OCI-LY7 (cell line): ENCODE data around the gene CCDC124. TPM values are rescaled to one million over a fixed set of nuclear protein-coding genes. Genes with fewer than 3 reads are reported as not detected.
"Not testable (repeated sequence)": the region's sequence is repeated elsewhere in the genome, so short reads cannot be mapped to it uniquely, and the experiment has no call there.

Experiments used
- BruUV-seq: library from RNA; stranded (reverse); fragments of 400-500 nt; replicated peaks from 2 replicates; lab custom pipeline; 2021; lab: Mats Ljungman, UMichigan
- CTCF ChIA-PET: fragments of 300-600 bp; sonication (Branson Sonifier 250); formaldehyde crosslinking; loops from one replicate; lab custom pipeline; 2022; ENCODE audit warnings: antibody characterized with exemption; ENCODE audit not compliant: unreplicated experiment; lab: Charles Lee
- POLR2A ChIA-PET: fragments of 300-600 bp; sonication (Branson Sonifier 250); formaldehyde crosslinking; loops from one replicate; lab custom pipeline; 2022; ENCODE audit warnings: antibody characterized with exemption; lab: Charles Lee
- DNase-seq: peaks from one replicate; pipeline ENCODE4 v3.0.0-alpha.2; 2015; ENCODE audit warnings: low spot score
- H2AFZ ChIP-seq: fragments of 200-600 bp; sonication (generic), shearing (Covaris generic); 2 replicates; pipeline ENCODE4 v1.6.1; 2014; ENCODE audit warnings: mild to moderate bottlenecking, antibody characterized with exemption, low read length, moderate library complexity
- H3K27ac ChIP-seq: fragments of 200-600 bp; sonication (generic); 2 replicates; pipeline ENCODE4 v1.5.1; 2014; ENCODE audit warnings: mixed run types, low read depth, mild to moderate bottlenecking, moderate library complexity, low read length, inconsistent platforms; ENCODE audit not compliant: poor library complexity, severe bottlenecking
- H3K36me3 ChIP-seq: fragments of 200-600 bp; sonication (generic); 2 replicates; pipeline ENCODE4 v1.6.1; 2014; ENCODE audit warnings: mild to moderate bottlenecking, antibody characterized with exemption, low read length, moderate library complexity, mixed read lengths; ENCODE audit not compliant: insufficient read depth
- H3K4me1 ChIP-seq: fragments of 200-600 bp; sonication (generic); 2 replicates; pipeline ENCODE4 v1.5.1; 2014; ENCODE audit warnings: mild to moderate bottlenecking, low read length; ENCODE audit not compliant: insufficient read depth, poor library complexity, severe bottlenecking
- H3K4me2 ChIP-seq: fragments of 200-600 bp; sonication (generic); 2 replicates; pipeline ENCODE4 v1.6.1; 2014; ENCODE audit warnings: mild to moderate bottlenecking, low read length
- H3K4me3 ChIP-seq: fragments of 200-600 bp; sonication (generic); 2 replicates; pipeline ENCODE4 v1.5.1; 2014; ENCODE audit warnings: mild to moderate bottlenecking, low read depth, low read length; ENCODE audit not compliant: poor library complexity, severe bottlenecking
- H3K79me2 ChIP-seq: fragments of 200-600 bp; sonication (generic); 2 replicates; pipeline ENCODE4 v1.6.1; 2016; ENCODE audit warnings: low read depth, mild to moderate bottlenecking, low read length, moderate library complexity, mixed read lengths; ENCODE audit not compliant: insufficient read depth
- H3K9me2 ChIP-seq: fragments of 200-600 bp; sonication (generic); 2 replicates; pipeline ENCODE4 v1.6.1; 2016; ENCODE audit warnings: mild to moderate bottlenecking, low read length, mixed read lengths; ENCODE audit not compliant: insufficient read depth
- H3K9me3 ChIP-seq: fragments of 200-600 bp; sonication (generic); 2 replicates; pipeline ENCODE4 v1.6.1; 2014; ENCODE audit warnings: mild to moderate bottlenecking, mixed run types, low read length, mixed read lengths
- H4K20me1 ChIP-seq: fragments of 200-600 bp; sonication (generic); 2 replicates; pipeline ENCODE4 v1.6.1; 2014; ENCODE audit warnings: mild to moderate bottlenecking, antibody characterized with exemption, low read length, moderate library complexity, mixed read lengths; ENCODE audit not compliant: insufficient read depth
- CTCF ChIP-seq: fragments of 200-600 bp; sonication (generic); conservative IDR thresholded peaks from 2 replicates; pipeline ENCODE4 v1.5.1; 2014; ENCODE audit warnings: mild to moderate bottlenecking, antibody characterized with exemption, low read length, moderate library complexity, mixed read lengths
- EZH2phosphoT487 ChIP-seq: fragments of 200-600 bp; sonication (generic); IDR thresholded peaks from 2 replicates; pipeline ENCODE4 v1.6.1; 2018; ENCODE audit warnings: low read depth, borderline replicate concordance, mild to moderate bottlenecking, mixed run types, antibody characterized with exemption, low read length, moderate library complexity, mixed read lengths
- intact Hi-C: fragments of 100-400 bp; cut with micrococcal nuclease; formaldehyde crosslinking; loops from one replicate; pipeline ENCODE4 v1.10.0; 2022; ENCODE audit not compliant: unreplicated experiment
- total RNA-seq, 2 experiments: library from RNA; depleted of rRNA in 1 of 2; stranded (reverse); fragments of >200 nt in 1 of 2; shearing (Covaris generic) in 1 of 2; gene quantifications; 2 replicates each; pipeline ENCODE4 v1.2.3, GENCODE V29; 2014 to 2022

CCDC124 gene
- total RNA-seq, 2 experiments from 2014 or later, result 57.5 to 106 TPM

- H3K4me1 ChIP-seq, result no peaks in the 10 kb centered on the region
- no peaks in the 10 kb centered on the region for H3K36me3 ChIP-seq
- TF ChIP-seq EZH2phosphoT487 (no peak), CTCF (no peak)
- no TSS peak for BruUV-seq
- no peaks in the 10 kb centered on the region for H3K9me2 ChIP-seq
- CTCF ChIA-PET, result no interaction called here
- no peak overlapping the region for H3K4me2 ChIP-seq
- no peak overlapping the region for H3K27ac ChIP-seq
- POLR2A ChIA-PET, result interaction anchor here (0.6 kb wide), 1 partner anchor 63 kb away, joined by 3 read pairs; no protein-coding TSS in a partner anchor
- no peaks in the 10 kb centered on the region for H4K20me1 ChIP-seq
- H3K9me3 ChIP-seq, result peaks cover 7% of the 10 kb centered on the region; the same call in 1 of the 2 replicates
- H3K4me3 ChIP-seq, result no peak overlapping the region
- intact Hi-C loops, result no loop called here
- no peak overlapping the region for H2AFZ ChIP-seq
- no peaks in the 10 kb centered on the region for H3K79me2 ChIP-seq
- no peak for DNase-seq
These were observed 16.7 kb upstream of the CCDC124 start for GRCh38 chr19:17915940-17916593.

GRCh38 chr19:17918151-17918550 is 14.7 kb upstream of the CCDC124 start:
- intact Hi-C loops, POLR2A ChIA-PET, H3K4me3 ChIP-seq, H3K9me2 ChIP-seq, H3K79me2 ChIP-seq, BruUV-seq, H3K27ac ChIP-seq, DNase-seq, H4K20me1 ChIP-seq, H3K4me2 ChIP-seq, H3K9me3 ChIP-seq, CTCF ChIA-PET, H2AFZ ChIP-seq, H3K36me3 ChIP-seq, H3K4me1 ChIP-seq: not testable (repeated sequence)

- H3K9me3 ChIP-seq, H3K4me3 ChIP-seq, H4K20me1 ChIP-seq, H3K4me1 ChIP-seq, H3K79me2 ChIP-seq, H3K27ac ChIP-seq, CTCF ChIA-PET, H2AFZ ChIP-seq, DNase-seq, BruUV-seq, intact Hi-C loops, H3K36me3 ChIP-seq, H3K9me2 ChIP-seq, H3K4me2 ChIP-seq: not testable (repeated sequence)
- POLR2A ChIA-PET, result interaction anchor here (0.7 to 0.8 kb wide), 2 partner anchors 55 to 230 kb away, joined by 3 to 5 read pairs; no protein-coding TSS in a partner anchor
These were observed 13.7 kb upstream of the CCDC124 start for GRCh38 chr19:17919122-17919521.
